Uterus (tissue), 4 donors: Measurements from ENCODE around the gene CLMN. TPM values are rescaled to one million over a fixed set of nuclear protein-coding genes. Genes with fewer than 3 reads are reported as not detected.

Source experiments
- DNase-seq, 2 donors: peaks; one replicate each; pipeline ENCODE4 v3.0.0-alpha.2; 2019 to 2020
- H3K27ac ChIP-seq, 2 donors: fragments of 200-600 bp; sonication (generic); 1 replicate in 1 of 2; 2 replicates in 1 of 2; pipeline ENCODE4 v1.5.1; 2016 to 2018
- H3K27me3 ChIP-seq, 2 donors: fragments of 200-600 bp; sonication (generic); one replicate each; pipeline ENCODE4 v1.5.1; 2018 to 2019; ENCODE audit warnings: control low read depth in 1 of 2
- H3K36me3 ChIP-seq, 2 donors: fragments of 200-600 bp; sonication (generic); one replicate each; pipeline ENCODE4 v1.5.1; 2019; ENCODE audit warnings: control low read depth in 1 of 2
- H3K4me1 ChIP-seq, 2 donors: fragments of 200-600 bp; sonication (generic); one replicate each; pipeline ENCODE4 v1.5.1; 2018 to 2019; ENCODE audit warnings: control low read depth in 1 of 2
- H3K4me3 ChIP-seq, 2 donors: fragments of 200-600 bp; sonication (generic); 1 replicate in 1 of 2; 2 replicates in 1 of 2; pipeline ENCODE4 v1.5.1; 2018 to 2019; ENCODE audit warnings: mild to moderate bottlenecking in 1 of 2
- H3K9me3 ChIP-seq, 2 donors: fragments of 200-600 bp; sonication (generic); one replicate each; pipeline ENCODE4 v1.5.1; 2019; ENCODE audit warnings: control low read depth in 1 of 2
- POLR2A ChIP-seq, 2 donors: fragments of 450-650 bp; IDR thresholded peaks; one replicate each; pipeline ENCODE4 v1.6.1; 2016; ENCODE audit warnings: antibody characterized with exemption in 2 of 2, mild to moderate bottlenecking in 1 of 2, moderate library complexity in 1 of 2
- intact Hi-C: fragments of 100-400 bp; cut with DNase I; formaldehyde crosslinking; loops from one replicate; pipeline ENCODE4 v1.15.1; 2023; ENCODE audit warnings: low total_unique reads
- total RNA-seq, 4 donors: library from RNA; depleted of rRNA in 3 of 4; stranded (reverse); fragments of >200 nt in 3 of 4; gene quantifications; one replicate each; pipeline versions ENCODE4 v1.1.0 to v1.2.4, GENCODE V29; 2014 to 2023
- TF ChIP-seq, protein P1 (sequence below), 4 experiments: fragments of 200-600 bp in 2 of 4; fragments of 450-650 bp in 2 of 4; sonication (generic) in 2 of 4; IDR thresholded peaks; one replicate each; pipeline ENCODE4 v1.5.1; 2016 to 2019; ENCODE audit warnings: antibody characterized with exemption in 4 of 4, mild to moderate bottlenecking in 2 of 4, moderate library complexity in 1 of 4
- donor health status: DM: yes; HTN: yes; CAD: no.

Gene CLMN
- total RNA-seq, 4 donors from 2014 or later, result 5.0 to 55.0 (median 12.4) TPM

DNA sequence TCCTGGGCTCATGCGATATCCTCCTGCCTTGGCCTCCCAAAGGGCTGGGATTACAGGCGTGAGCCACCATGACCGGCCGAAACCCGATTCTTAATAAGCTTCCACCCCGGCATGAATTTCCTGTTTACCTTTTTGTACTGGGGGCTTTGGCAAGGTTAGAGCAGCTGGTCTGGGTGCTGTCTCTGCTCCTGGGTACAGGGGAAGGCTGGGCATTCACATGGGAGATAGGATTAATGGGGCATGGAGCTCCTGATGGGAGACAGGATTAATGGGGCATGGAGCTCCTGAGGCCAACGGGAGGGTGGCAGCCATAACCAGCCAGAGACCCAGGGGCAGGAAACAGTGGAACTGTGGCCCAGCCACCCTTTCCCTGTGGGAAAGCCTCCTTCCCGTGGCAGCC is 92.9 kb downstream of the CLMN start:
- H3K27ac ChIP-seq, result no peak overlapping the region
- H3K27me3 ChIP-seq, result no peaks in the 10 kb centered on the region
- no peaks in the 10 kb centered on the region for H3K4me1 ChIP-seq
- H3K4me3 ChIP-seq, result no peak overlapping the region
- intact Hi-C loops, result no loop called here
- TF ChIP-seq, protein P1, sequence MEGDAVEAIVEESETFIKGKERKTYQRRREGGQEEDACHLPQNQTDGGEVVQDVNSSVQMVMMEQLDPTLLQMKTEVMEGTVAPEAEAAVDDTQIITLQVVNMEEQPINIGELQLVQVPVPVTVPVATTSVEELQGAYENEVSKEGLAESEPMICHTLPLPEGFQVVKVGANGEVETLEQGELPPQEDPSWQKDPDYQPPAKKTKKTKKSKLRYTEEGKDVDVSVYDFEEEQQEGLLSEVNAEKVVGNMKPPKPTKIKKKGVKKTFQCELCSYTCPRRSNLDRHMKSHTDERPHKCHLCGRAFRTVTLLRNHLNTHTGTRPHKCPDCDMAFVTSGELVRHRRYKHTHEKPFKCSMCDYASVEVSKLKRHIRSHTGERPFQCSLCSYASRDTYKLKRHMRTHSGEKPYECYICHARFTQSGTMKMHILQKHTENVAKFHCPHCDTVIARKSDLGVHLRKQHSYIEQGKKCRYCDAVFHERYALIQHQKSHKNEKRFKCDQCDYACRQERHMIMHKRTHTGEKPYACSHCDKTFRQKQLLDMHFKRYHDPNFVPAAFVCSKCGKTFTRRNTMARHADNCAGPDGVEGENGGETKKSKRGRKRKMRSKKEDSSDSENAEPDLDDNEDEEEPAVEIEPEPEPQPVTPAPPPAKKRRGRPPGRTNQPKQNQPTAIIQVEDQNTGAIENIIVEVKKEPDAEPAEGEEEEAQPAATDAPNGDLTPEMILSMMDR (IDR thresholded peaks at IDR 0.05), result no peak
- no peak for TF ChIP-seq POLR2A (IDR thresholded peaks at IDR 0.05)
- H3K36me3 ChIP-seq, result no peaks in the 10 kb centered on the region
- no peaks in the 10 kb centered on the region for H3K9me3 ChIP-seq
- DNase-seq, result no peak

- Histone ChIP-seq H3K9me3 (no peaks in the 10 kb centered on the region), H3K36me3 (no peaks in the 10 kb centered on the region), H3K27ac (no peak overlapping the region), H3K4me3 (no peak overlapping the region), H3K27me3 (no peaks in the 10 kb centered on the region), H3K4me1 (no peaks in the 10 kb centered on the region)
- TF ChIP-seq, protein P1 (IDR thresholded peaks at IDR 0.05), result no peak
- no peak for TF ChIP-seq POLR2A (IDR thresholded peaks at IDR 0.05)
- no peak for DNase-seq
- intact Hi-C loops, result no loop called here
Measured at GRCh38 chr14:95225251-95225887, 94.3 kb downstream of the CLMN start.

GRCh38 chr14:95222870-95223398 is 96.8 kb downstream of the CLMN start:
- DNase-seq, result no peak
- Histone ChIP-seq H3K36me3 (no peaks in the 10 kb centered on the region), H3K4me3 (no peak overlapping the region), H3K27ac (peak overlapping the region; percentile 64 to 68), H3K27me3 (no peaks in the 10 kb centered on the region), H3K9me3 (no peaks in the 10 kb centered on the region), H3K4me1 (no peaks in the 10 kb centered on the region)
- intact Hi-C loops, result no loop called here
- TF ChIP-seq, protein P1 (IDR thresholded peaks at IDR 0.05), result no peak
- TF ChIP-seq POLR2A (IDR thresholded peaks at IDR 0.05), result no peak

DNA sequence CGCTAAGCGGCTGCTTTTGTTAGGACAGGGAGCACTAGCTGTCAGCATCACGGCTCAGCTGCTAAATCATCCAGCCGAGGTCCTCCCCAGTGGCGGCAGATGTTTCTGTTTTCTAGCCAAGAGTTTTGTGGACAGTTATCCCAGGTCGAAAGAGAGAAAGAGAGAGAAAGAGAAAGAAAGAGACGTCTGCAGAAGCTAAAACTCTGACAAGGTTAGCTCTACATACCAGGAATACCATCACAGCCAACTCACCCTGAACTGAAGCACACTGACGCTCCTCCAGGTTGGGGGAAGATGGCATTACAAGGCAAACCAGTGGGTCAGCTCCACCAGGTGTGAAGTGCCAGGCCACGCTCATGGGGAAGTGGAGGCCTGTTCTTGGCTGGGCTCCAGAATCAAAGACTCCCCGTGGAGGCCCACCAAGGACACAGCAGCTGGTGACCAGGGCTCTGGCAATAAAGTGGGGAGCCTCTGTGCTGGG is 97.5 kb downstream of the CLMN start:
- intact Hi-C loops, result no loop called here
- Histone ChIP-seq H3K9me3 (no peaks in the 10 kb centered on the region), H3K27ac (peak overlapping the region; percentile 64 to 68), H3K27me3 (no peaks in the 10 kb centered on the region), H3K4me3 (no peak overlapping the region), H3K4me1 (no peaks in the 10 kb centered on the region), H3K36me3 (no peaks in the 10 kb centered on the region)
- TF ChIP-seq, protein P1 (IDR thresholded peaks at IDR 0.05), result no peak
- TF ChIP-seq POLR2A (IDR thresholded peaks at IDR 0.05), result no peak
- peak; percentile 38 to 64 for DNase-seq

- no peaks in the 10 kb centered on the region for H3K4me1 ChIP-seq
- DNase-seq, result no peak
- H3K27ac ChIP-seq, result peak overlapping the region; percentile 64 to 68
- H3K4me3 ChIP-seq, result no peak overlapping the region
- H3K9me3 ChIP-seq, result no peaks in the 10 kb centered on the region
- H3K36me3 ChIP-seq, result no peaks in the 10 kb centered on the region
- no peak for TF ChIP-seq POLR2A (IDR thresholded peaks at IDR 0.05)
- TF ChIP-seq, protein P1 (IDR thresholded peaks at IDR 0.05), result no peak
- H3K27me3 ChIP-seq, result no peaks in the 10 kb centered on the region
- intact Hi-C loops, result no loop called here
Measured at GRCh38 chr14:95221531-95221930, 98.2 kb downstream of the CLMN start.
